Activated effector memory CD4-positive, alpha-beta T cell treated with anti-CD3 and anti-CD28 coated beads, Interleukin-2, amount 50 U/mL, for 16 hours (primary cell): ENCODE measurements around the gene SHISA4.
"Not testable (repeated sequence)": the region's sequence is repeated elsewhere in the genome, so short reads cannot be mapped to it uniquely, and the experiment has no call there.

ENCODE experiments used
- DNase-seq: peaks from one replicate; pipeline ENCODE4 v3.0.0-alpha.2; 2020

Gene SHISA4

DNA sequence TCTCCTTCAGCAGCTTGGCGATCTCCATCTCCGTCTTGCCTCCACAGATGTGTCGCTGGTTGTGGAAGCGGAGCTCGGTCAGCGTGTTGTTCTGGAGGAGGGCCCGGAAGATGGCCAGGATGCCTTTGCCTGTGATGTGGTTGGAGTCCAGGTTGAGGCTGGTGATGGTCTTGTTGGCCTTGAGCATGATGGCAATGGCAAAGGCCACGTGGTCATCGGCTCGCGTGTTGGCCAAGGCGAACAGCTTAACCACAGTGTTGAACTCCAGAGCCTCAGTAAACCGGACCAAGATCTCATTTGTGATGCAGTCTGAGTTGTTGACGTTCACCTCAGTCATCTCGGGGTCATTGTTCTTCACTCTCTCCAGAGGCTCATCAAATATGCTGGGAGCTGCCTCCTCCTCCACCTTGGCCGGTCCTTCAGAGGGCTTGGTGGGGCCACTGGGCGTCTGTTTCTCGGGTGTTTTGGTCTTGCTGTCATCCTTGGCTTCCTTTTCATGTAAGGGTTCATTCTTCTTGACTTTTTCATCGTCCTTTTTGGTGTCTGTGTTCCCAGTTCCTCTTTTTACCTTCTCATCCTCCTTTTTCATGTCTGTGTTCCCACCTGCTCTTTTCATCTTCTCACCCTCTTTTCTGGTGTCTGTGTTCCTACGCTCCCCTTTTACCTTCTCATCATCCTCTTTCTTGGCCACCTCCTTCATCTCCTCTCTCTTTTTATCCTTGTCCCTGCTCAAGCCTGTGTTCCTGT lies 11.2 kb downstream of the SHISA4 start:
- DNase-seq, result no peak

GRCh38 chr1:201900476-201900875 lies 11.8 kb downstream of the SHISA4 start:
- no peak for DNase-seq

DNA sequence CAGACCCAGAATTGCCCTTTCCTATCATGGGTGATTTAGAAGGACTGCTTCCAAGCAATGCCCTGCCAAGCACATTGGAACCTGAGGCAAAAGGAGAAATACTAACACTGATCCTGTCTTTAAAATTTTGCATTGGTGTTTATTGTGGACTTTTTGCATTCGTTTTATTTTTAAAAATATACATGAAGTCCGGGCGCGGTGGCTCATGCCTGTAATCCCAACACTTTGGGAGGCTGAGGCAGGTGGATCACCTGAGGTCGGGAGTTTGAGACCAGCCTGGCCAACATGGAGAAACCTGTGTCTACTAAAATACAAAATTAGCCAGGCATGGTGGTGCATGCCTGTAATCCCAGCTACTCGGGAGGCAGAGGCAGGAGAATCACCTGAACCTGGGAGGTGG lies 12.3 kb downstream of the SHISA4 start:
- DNase-seq, result not testable (repeated sequence)

DNA sequence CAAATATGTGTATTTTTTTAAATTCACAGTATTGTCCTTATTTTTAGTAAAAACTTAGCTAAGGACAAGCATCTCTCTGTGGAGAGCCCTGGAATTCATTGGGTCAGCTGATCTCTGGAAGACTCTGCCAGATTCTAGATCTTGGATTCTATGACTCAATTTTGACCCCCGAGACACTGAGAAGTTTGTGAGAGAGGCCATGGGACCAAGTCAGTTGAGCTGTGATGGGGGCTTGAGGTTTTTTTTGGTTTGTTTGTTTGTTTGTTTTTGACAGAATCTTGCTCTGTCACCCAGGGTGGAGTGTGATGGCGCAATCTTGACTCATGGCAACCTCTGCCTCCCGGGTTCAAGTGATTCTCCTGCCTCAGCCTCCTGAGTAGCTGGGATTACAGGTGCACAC lies 13.5 kb downstream of the SHISA4 start:
- DNase-seq, result no peak

- DNase-seq, result no peak
These were observed 14.4 kb downstream of the SHISA4 start for GRCh38 chr1:201903135-201903534.

DNA sequence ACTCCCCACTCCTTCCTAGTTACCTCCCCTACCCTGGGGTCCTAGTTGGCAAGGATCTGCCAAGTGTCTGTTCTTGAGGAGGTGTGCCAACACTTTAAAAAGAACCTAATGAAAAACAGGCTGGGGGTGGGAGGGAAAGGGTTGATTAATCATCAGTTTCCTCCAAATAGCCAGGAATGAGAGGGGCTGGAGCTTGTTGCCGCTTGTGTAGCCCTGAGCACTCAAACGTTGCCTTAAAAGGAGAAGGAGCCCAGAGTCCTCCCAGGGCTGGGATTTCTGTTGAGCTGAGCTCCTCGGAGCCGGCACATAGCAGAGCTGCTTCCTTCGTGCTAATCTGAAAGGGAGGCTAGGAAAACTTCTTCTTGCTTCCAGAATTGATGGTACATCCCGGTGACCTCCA lies 15.9 kb downstream of the SHISA4 start:
- no peak for DNase-seq

DNA sequence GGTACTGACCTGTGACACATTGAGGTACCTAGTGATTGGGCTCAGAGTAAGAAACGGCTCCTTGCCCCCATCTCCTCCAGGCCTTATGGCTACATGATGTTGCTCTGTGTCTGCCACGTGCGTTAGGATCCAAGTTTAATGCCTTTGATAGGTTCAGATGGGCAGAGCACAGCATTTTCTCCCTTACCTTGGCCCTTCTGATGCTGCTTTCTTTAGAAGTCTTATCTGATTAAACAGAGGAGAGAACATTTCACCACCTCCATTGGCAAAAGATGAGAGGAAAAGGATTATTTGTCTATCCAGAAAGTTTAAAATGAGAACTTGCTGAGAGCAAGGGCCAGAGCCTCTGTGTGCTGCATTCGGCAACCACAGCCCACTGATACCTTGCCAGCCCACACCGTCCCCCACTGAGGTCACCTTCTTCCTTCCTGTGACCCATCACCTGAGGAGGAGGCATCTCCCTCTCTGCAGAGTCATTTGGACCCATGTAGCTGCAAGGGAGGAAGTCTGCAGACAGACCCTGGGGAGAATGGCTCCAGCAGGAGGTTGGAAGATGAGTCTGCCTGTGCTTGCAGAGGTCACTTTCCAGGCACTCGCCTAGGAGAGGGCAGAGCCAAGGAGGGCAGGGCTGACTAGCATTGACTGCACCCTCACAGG lies 16.7 kb downstream of the SHISA4 start:
- DNase-seq, result no peak

DNA sequence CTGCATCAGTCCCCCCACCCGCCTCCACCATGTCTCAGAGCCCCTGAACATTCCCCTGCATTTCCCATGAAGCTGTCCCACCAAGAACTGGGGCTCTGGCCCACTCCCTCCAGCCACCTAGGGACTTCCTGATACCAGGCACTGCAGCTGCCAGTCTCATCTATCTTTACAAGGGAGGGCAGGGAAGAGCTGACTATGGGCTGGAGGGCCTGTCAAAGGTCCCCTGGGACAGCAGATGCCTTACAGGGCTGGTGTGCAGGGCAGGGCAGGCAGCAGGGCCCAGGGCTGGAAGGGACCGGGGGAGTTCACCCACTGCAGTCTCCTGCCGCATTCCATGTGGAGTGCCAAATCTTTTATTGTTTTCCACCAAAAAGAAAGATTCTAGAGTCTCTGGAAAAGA lies 17.6 kb downstream of the SHISA4 start:
- no peak for DNase-seq

GRCh38 chr1:201907621-201908020 lies 18.9 kb downstream of the SHISA4 start:
- DNase-seq, result no peak

GRCh38 chr1:201911826-201912571 lies 23.3 kb downstream of the SHISA4 start:
- no peak for DNase-seq

DNA sequence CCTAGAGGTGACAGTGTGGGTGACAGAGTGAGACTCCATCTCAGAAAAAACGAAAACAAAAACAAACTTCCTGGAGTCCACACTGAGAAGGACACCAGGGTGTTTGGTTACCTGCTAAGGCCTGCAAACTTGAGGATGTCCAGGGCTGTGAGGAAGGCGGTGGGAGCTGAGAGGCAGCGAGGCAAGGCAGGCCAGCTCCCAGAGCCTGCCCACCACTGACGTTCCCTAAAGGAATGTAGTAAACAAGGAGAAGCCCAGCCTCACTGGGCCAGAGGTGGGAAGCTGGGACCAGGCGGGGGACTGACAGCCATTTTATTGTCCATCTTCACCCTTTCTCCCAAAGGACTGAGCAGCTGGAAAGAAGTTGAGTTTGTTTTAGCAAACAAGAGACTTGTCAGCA lies 24.1 kb downstream of the SHISA4 start:
- no peak for DNase-seq

DNA sequence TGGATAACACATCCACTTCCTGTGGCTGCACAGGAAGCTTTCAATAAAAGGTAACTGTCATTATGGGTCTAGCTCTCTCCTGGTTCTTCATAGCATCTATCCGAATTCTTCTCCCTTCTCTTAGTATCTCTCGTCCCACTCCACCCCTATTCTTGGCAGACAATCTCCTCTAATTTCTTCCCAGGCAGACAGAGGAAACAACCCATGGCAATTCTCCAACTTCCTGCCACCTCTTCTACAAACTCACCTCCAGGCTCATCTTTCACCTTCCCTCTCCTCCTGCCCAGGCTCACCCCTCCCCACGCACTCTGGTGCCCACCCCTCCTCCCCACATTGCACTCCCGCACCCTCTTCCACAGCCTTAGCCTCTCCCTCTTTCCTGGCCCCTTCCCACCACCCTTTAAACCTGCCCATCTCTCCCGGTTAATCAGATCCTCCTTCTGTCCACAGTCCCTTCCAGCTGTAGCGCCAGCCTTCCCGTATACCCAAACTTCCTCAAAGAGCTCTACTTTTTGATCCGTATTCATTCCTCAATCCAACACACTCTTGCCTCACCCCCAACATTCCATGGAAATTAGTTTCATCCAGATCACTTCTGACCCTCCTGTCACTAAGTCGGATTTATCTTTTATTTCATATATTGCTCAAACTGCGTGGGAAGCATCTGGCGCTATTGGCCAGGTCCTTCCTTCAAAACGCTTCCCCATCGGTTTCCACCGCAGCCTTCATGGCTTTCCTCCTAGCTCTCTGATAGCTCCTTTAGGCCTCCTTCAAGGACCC lies 25.9 kb downstream of the SHISA4 start:
- DNase-seq, result no peak

DNA sequence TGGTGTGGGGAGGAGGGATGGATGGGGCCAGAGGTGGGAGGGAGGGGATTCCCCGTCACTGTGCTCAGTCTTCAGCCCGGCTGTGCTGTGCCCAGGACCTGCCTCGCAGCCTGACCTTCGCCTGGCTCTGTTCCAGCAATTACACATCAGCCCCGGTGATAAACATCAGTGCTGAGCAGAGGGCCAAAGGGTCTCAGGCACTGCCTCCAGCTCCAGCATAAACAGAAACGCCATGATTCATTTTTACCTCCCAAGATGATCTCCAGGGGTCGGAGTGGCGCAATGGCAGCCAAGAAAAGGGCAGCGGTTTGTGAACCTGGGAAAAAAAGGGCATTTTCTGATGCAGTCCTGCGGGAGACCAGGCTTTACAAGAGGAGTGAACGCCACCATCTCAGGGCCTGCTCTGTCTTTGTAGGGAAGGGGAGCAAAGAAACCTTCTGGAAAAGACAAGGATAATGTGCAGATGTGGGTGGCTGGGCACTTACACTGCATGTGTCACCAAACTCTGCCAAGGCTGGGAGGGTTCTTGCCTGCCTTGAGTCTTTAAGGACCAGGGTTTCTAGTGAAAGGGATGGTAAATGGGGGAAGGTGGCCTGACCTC lies 28.1 kb downstream of the SHISA4 start:
- no peak for DNase-seq

DNA sequence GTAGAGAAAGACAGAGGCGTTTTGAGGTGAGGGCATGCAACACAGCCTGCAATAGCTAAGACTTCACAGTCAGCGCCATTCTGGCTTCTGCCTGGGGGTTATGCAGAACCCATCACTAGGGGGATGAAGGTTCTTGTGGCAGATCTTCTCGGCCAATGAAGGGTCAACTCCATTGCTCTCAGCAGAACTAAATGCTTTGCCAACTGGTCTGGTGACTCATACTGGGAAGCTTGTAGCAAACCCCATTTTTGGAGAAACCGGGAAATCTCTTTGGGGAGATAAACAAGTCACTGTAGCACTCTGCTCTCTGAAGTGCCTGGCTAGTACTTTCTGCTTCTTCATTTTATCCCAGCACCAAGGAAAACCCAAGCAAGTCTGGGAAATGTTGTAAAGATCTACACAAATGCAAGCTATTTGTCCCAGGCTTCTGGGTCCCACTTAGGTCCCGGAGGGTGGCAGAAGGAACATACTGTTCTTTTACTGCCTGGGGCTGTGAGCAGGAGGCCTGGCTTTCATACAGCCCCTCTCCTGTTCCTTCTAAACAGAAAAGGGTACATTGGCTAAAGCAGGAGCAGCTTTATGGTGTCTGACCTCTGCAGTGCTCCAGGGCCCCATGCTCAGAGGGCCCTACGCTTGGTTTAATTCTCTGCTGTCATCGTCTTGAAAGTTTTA lies 28.8 kb downstream of the SHISA4 start:
- DNase-seq, result no peak

- DNase-seq, result no peak
These were observed 29.6 kb downstream of the SHISA4 start for GRCh38 chr1:201918343-201918742.

DNA sequence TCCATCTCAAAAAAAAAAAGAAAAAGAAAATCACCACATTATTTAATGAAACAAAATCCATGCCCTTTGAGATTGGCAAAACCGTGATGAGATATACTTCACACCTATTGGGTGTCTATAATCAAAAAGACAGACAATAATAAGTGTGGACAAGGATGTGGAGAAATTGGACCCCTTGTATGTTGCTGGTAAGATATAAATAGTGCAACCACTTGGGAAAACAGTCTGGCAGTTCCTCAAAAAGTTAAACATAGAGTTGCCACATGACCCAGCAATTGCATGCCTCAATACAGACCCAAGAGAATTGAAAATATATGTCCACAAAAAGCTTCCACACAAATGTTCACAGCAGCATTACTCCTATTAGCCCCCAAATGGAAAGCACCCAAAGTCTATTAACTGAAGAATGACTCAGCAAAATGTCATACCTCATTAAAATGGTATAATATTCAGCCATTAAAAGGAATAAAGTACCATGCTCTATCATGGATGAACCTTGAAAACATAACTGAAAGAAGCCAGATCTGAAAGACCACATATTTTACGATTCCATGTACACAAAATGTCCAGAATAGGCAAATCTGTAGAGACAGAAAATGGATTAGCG lies 33.4 kb downstream of the SHISA4 start:
- no peak for DNase-seq

DNA sequence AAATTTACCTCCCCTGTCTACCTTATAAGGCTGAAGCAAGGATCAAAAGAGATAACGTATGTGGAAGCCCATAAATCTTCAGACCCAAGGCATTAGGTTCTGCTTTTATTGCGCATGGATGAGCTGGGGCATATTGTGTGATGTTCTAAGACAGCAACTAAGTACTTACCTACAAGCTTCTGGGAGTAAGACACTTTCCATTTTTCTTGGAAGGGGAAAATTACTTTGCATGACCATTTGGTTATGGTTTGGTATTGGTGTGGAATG lies 36.5 kb downstream of the SHISA4 start:
- no peak for DNase-seq

DNA sequence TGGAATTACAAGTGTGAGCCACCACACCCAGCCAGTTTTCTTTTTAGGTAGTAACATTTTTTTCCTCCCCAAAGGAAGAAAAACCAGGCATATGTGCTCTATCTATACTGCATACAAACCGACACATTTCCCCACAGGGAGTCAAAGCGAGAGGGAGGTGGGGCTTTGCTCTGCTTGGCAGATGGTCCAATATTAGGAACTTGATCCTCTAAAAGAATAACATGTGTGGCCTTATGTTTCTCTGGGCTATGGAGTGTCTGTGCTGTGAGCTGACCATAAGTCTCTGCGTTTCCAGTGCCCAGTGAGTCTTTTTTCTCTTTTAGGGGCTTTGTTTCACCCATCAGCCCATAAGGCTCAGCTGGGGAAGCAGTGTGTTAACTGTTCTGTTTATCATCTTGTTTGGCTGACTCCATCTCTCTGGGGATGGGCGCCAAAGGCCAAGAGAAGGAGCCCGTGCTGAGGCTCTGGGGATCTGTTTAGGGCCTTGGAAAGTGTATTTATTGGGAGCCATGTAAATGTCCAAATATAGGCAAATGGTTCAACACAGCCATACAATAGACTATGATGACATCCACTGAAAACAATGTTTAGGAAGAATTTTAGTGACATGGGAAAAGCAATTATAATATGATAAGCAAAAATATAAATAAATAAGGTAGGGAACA lies 37.4 kb downstream of the SHISA4 start:
- no peak for DNase-seq

- DNase-seq, result no peak
These were observed 39.6 kb downstream of the SHISA4 start for GRCh38 chr1:201928266-201928665.

DNA sequence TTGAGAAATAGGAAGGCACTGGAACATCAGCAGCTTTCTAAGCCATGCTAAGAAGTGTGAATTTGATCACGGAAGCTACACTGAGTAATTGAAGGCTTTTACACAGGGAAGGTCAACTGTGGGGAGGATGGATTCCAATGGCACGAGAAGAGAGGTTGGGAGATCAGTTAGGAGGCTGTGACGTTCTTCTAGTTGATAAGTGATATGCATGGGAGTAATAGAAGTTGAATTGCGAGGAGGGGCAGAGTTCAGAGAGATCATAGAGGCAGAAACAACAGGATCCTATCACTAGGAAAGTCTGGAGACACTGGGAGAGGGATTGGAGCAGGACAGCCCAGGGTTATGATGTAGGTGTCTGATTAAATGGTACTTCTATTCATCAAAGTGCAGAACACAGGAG lies 41.4 kb downstream of the SHISA4 start:
- no peak for DNase-seq

- no peak for DNase-seq
These were observed 42.1 kb downstream of the SHISA4 start for GRCh38 chr1:201930803-201931202.
